GM12873 (cell line): ENCODE data around the gene SCD5.

Experiments used
- CTCF ChIP-seq: IDR thresholded peaks from 2 replicates; pipeline ENCODE4 v1.5.1; 2012; ENCODE audit warnings: low read depth, mild to moderate bottlenecking, moderate library complexity, low read length, control low read depth; ENCODE audit not compliant: insufficient read depth; ENCODE audit errors: missing control alignments

The SCD5 gene

DNA sequence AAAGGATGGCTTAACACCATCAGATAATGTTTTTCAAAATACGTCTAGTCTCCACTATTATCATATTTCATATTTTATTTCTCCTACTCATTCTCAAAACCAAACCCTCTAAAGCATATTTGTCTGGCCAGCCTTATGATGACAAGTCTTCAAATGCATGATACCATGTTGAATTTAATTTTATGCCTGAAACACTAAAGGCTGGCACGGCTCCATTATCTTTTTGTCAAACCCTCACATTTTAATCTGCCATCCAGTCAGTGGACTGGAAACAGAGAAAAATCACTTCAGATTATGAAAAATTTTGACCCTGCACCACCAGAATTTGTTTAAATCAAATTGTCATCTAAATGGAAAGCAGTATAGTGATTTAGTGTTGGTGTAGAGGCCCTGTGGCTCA is 42.9 kb downstream of the SCD5 start:
- no peak for TF ChIP-seq CTCF

GRCh38 chr4:82754513-82755165 is 44.0 kb downstream of the SCD5 start:
- TF ChIP-seq CTCF: no peak

GRCh38 chr4:82753725-82754410 is 44.7 kb downstream of the SCD5 start:
- TF ChIP-seq CTCF: no peak

- no peak for TF ChIP-seq CTCF
Observed at GRCh38 chr4:82753238-82753637, 45.4 kb downstream of the SCD5 start.

GRCh38 chr4:82748810-82749470 is 49.7 kb downstream of the SCD5 start:
- TF ChIP-seq CTCF: no peak

GRCh38 chr4:82747686-82748575 is 50.7 kb downstream of the SCD5 start:
- no peak for TF ChIP-seq CTCF
